ENCODE measurements around the gene TRABD2B. TPM values are rescaled to one million over a fixed set of nuclear protein-coding genes. Genes with fewer than 3 reads are reported as not detected.
"Not testable (repeated sequence)": the region's sequence is repeated elsewhere in the genome, so short reads cannot be mapped to it uniquely, and the experiment has no call there.

Gene TRABD2B
- total RNA-seq, 1 donor from 2014 or later, result 0.92 TPM

- ATAC-seq, result no peak
- intact Hi-C loops (cut with micrococcal nuclease), result no loop called here
- no peak for DNase-seq
These were observed 21.8 kb downstream of the TRABD2B start for GRCh38 chr1:47975302-47975921.

GRCh38 chr1:47972864-47973432 is 24.2 kb downstream of the TRABD2B start:
- intact Hi-C loops (cut with micrococcal nuclease), result no loop called here
- DNase-seq (no peak), ATAC-seq (peak; percentile 23)

- intact Hi-C loops (cut with micrococcal nuclease), result no loop called here
- ATAC-seq, result no peak
- DNase-seq, result no peak
These were observed 25.6 kb downstream of the TRABD2B start for GRCh38 chr1:47971385-47972160.

- intact Hi-C loops (cut with micrococcal nuclease), result no loop called here
- no peak for ATAC-seq
- no peak for DNase-seq
These were observed 26.3 kb downstream of the TRABD2B start for GRCh38 chr1:47970882-47971281.

- DNase-seq (no peak), ATAC-seq (no peak)
- intact Hi-C loops (cut with micrococcal nuclease), result no loop called here
These were observed 27.7 kb downstream of the TRABD2B start for GRCh38 chr1:47969478-47969877.

- DNase-seq, result no peak
- ATAC-seq, result no peak
- intact Hi-C loops (cut with micrococcal nuclease), result no loop called here
These were observed 28.7 kb downstream of the TRABD2B start for GRCh38 chr1:47968556-47968888.

- ATAC-seq (no peak), DNase-seq (no peak)
- intact Hi-C loops (cut with micrococcal nuclease), result no loop called here
These were observed 29.2 kb downstream of the TRABD2B start for GRCh38 chr1:47967864-47968555.

- DNase-seq (no peak), ATAC-seq (no peak)
- intact Hi-C loops (cut with micrococcal nuclease), result no loop called here
These were observed 31.4 kb downstream of the TRABD2B start for GRCh38 chr1:47965816-47966215.

- ATAC-seq (no peak), DNase-seq (no peak)
- intact Hi-C loops (cut with micrococcal nuclease), result no loop called here
These were observed 32.5 kb downstream of the TRABD2B start for GRCh38 chr1:47964636-47965035.

GRCh38 chr1:47963568-47964358 is 33.4 kb downstream of the TRABD2B start:
- DNase-seq, result no peak
- intact Hi-C loops (cut with micrococcal nuclease), result no loop called here
- peak; percentile 64 for ATAC-seq

GRCh38 chr1:47962750-47963492 is 34.3 kb downstream of the TRABD2B start:
- DNase-seq, result no peak
- intact Hi-C loops (cut with micrococcal nuclease), result no loop called here
- no peak for ATAC-seq

GRCh38 chr1:47961835-47962234 is 35.4 kb downstream of the TRABD2B start:
- ATAC-seq; DNase-seq; intact Hi-C loops (cut with micrococcal nuclease): not testable (repeated sequence)

GRCh38 chr1:47956491-47956890 is 40.7 kb downstream of the TRABD2B start:
- DNase-seq; intact Hi-C loops (cut with micrococcal nuclease); ATAC-seq: not testable (repeated sequence)

- intact Hi-C loops (cut with micrococcal nuclease), result no loop called here
- DNase-seq, result no peak
- ATAC-seq, result no peak
These were observed 43.5 kb downstream of the TRABD2B start for GRCh38 chr1:47953661-47954060.

- DNase-seq, result no peak
- intact Hi-C loops (cut with micrococcal nuclease), result no loop called here
- no peak for ATAC-seq
These were observed 45.5 kb downstream of the TRABD2B start for GRCh38 chr1:47951545-47952235.

GRCh38 chr1:47951026-47951425 is 46.2 kb downstream of the TRABD2B start:
- DNase-seq, result no peak
- peak; percentile 42 for ATAC-seq
- intact Hi-C loops (cut with micrococcal nuclease), result no loop called here

GRCh38 chr1:47950471-47950870 is 46.7 kb downstream of the TRABD2B start:
- DNase-seq, result no peak
- intact Hi-C loops (cut with micrococcal nuclease), result no loop called here
- ATAC-seq, result no peak

GRCh38 chr1:47948126-47948525 is 49.1 kb downstream of the TRABD2B start:
- no peak for DNase-seq
- ATAC-seq, result no peak
- intact Hi-C loops (cut with micrococcal nuclease), result no loop called here

Measured in left ventricle myocardium superior (tissue), 1 donor.